AG09309 (cell line): Measurements from ENCODE around the gene ARIH2.

Experiments used
- DNase-seq: peaks from one replicate; pipeline ENCODE4 v3.0.0-alpha.2; 2010; ENCODE audit warnings: low read depth
- H3K4me3 ChIP-seq: 2 replicates; pipeline ENCODE4 v1.5.1; 2011; ENCODE audit warnings: mild to moderate bottlenecking, low read depth, low read length, moderate library complexity; ENCODE audit not compliant: control insufficient read depth
- CTCF ChIP-seq: IDR thresholded peaks from 2 replicates; pipeline ENCODE4 v1.5.1; 2011; ENCODE audit warnings: mild to moderate bottlenecking, low read depth, low read length, inconsistent platforms; ENCODE audit not compliant: insufficient read depth, control insufficient read depth; ENCODE audit errors: missing control alignments

Gene ARIH2

GRCh38 chr3:49017971-49018706, 99.5 kb downstream of the ARIH2 start, which contains the start of gene DALRD3:
Gene DALRD3 (minus strand): TSS chr3:49018580. CDS start chr3:49018564, 16 bp downstream.
- no peak for TF ChIP-seq CTCF
- DNase-seq = no peak
- peak within 1 kb of the TSS; percentile 79 for H3K4me3 ChIP-seq

- no peak for DNase-seq
- no peak for TF ChIP-seq CTCF
- peak overlapping the region; percentile 79 for H3K4me3 ChIP-seq
Measured at GRCh38 chr3:49018707-49019006, 100.0 kb downstream of the ARIH2 start.

- H3K4me3 ChIP-seq = peak overlapping the region; percentile 76
- DNase-seq = no peak
- no peak for TF ChIP-seq CTCF
Measured at GRCh38 chr3:49019941-49020329, 101.3 kb downstream of the ARIH2 start.

- no peak for TF ChIP-seq CTCF
- DNase-seq = no peak
- H3K4me3 ChIP-seq = peak overlapping the region; percentile 76
Measured at GRCh38 chr3:49020330-49021212, 101.9 kb downstream of the ARIH2 start.

- TF ChIP-seq CTCF = no peak
- peak overlapping the region; percentile 76 for H3K4me3 ChIP-seq
- peak; percentile 88 for DNase-seq
Measured at GRCh38 chr3:49021213-49021812, 102.7 kb downstream of the ARIH2 start.

- peak; percentile 73 for DNase-seq
- H3K4me3 ChIP-seq = peak within 1 kb of the TSS; percentile 76
- TF ChIP-seq CTCF = peak; percentile 89
Measured at GRCh38 chr3:49021813-49022687, 103.4 kb downstream of the ARIH2 start, which contains the start of gene NDUFAF3. Gene NDUFAF3 (plus strand): TSS chr3:49022121. CDS start chr3:49022145, 24 bp downstream.
